ENCODE measurements around the gene MYCBP2. TPM values are rescaled to one million over a fixed set of nuclear protein-coding genes. Genes with fewer than 3 reads are reported as not detected.
A peak's percentile ranks its signal among the peaks of the same experiment; 100 is the strongest.
"Not testable (repeated sequence)": the region's sequence is repeated elsewhere in the genome, so short reads cannot be mapped to it uniquely, and the experiment has no call there.

The MYCBP2 gene
- total RNA-seq, 1 donor from 2014 or later, result 43.7 TPM

DNA sequence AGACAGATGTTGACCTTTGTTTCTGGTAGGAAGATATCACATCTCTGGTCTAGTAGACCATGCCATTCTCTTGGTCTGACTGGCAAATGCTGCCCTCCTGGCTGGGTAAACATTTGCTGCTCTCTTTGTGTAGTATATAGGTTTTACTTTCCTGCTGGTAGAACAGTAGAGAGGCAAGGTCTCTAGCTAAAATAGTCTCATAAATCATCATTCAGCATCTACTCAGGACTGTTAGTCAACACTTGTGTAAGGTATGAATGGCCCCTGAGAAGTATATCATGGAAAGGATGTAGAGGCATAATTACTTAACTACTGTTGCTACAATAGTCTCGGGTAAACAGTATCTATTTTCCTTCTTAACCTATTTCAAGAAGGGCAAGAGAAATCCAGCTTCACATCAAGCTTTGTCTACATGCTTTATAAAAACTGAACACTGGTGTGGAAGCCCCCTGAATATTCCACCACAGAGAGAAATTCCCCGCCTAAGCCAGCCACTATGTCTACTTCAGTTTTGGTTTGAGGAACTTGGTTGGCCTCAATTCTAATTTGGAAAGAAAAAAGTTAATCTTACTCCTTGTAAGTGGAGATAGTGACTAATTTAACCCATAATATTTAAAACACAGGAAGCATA is 18.4 kb upstream of the MYCBP2 start:
- intact Hi-C loops (cut with DNase I), result no loop called here
- ATAC-seq (ENCODE audit: poor library complexity) (no peak), DNase-seq (no peak)

GRCh38 chr13:77343841-77344240 is 16.9 kb upstream of the MYCBP2 start:
- ATAC-seq (ENCODE audit: poor library complexity) (no peak), DNase-seq (no peak)
- intact Hi-C loops (cut with DNase I), result no loop called here

DNA sequence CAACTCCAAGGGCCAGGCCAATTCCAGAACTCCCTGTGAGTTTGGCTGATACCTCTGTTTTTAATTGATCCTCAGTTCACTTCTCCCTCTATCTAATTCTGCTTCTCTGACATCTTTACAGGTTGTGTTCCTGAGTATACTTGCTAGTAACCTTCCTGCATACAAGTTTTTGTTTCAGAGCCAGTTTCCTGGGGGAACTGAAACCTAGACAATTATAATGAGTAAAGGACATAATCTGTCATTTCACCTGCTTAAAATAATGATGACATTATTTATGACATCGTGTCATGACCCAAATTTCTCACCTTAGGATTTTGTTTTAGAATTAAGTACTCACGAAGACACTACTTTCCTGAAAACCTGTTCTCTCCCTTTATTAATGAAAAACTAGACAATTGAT is 12.5 kb upstream of the MYCBP2 start:
- DNase-seq, result no peak
- no peak for ATAC-seq (ENCODE audit: poor library complexity)
- intact Hi-C loops (cut with DNase I), result no loop called here

- peak; percentile 56 for ATAC-seq (ENCODE audit: poor library complexity)
- no peak for DNase-seq
- intact Hi-C loops (cut with DNase I), result no loop called here
Observed at GRCh38 chr13:77338961-77339401, 12.1 kb upstream of the MYCBP2 start.

DNA sequence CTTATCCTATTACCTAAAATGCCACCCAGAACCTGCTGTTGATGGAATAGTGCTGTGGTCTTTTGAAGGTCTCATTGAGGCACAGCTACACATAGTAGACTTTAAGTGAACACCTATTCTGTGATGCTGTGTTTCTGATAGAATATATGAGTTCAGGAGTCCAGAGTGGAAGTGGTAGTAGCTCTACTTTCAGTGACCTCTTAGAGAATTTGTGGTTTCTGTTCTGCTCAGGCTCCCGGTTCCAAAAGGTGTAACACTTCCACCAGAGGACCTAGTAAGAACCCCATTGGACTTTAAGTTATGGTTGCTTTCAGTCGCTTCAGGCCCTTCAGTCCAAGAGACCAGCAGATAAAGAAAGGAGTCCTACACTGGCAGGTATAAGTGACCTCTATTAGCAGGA is 11.4 kb upstream of the MYCBP2 start:
- ATAC-seq (ENCODE audit: poor library complexity) (no peak), DNase-seq (no peak)
- intact Hi-C loops (cut with DNase I), result no loop called here

DNA sequence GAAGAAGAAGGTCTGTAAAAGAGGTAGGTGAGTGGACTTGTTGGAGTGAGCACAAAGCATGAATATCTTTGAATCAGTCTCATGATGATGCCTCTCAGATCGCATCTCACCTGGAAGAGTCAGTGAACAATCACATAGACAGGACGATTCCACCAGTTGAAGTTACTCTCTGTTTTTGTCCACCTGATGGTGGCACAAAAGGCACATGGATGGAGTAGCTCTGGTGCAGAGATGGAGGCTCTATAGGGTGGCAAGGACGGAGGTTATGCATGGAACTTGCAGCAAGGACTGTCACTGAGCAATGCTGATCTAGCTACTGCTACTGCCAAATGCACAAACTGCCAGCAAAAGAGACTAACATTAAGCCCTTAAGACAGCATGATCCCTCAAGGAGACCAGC is 10.3 kb upstream of the MYCBP2 start:
- DNase-seq (no peak), ATAC-seq (ENCODE audit: poor library complexity) (no peak)
- intact Hi-C loops (cut with DNase I), result no loop called here

DNA sequence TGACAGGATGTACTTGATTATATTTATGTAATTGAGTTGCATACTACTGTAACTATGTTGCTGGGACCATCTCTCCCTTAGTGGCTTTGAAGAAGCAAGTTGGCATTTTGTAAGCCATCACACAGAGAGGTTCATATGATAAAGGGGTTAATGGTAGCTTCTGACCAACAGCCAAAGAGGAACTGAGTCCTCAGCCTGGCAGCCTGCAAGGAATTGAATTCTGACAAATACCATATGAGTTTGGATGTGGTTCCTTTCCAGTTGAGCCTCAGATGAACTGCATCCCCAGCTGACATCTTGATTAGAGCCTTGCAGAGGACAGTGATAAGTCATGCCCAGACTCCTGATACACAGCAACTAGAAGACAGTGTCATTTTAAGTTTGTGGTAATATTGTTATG is 8.6 kb upstream of the MYCBP2 start:
- intact Hi-C loops (cut with DNase I), result no loop called here
- ATAC-seq (ENCODE audit: poor library complexity) (no peak), DNase-seq (no peak)

DNA sequence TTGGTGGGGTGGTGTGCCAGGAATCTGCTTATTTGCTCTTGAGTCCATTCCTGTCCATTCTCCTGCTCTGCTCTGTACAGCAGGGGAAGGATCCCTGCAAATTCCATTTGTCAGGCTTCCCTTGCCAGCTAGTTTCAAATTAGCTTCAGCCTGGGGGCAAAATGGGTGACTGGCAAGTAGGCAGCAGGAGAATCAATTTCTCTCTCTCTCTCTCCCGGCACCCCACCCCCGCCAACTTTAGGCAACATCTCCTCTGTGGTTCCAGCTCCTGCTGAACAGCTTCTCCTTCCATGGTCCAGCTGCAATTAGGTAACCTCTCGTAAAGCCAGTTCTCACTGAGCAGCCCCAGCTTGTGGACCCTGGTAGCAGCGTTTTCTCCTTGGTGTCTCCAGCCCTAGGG is 6.7 kb upstream of the MYCBP2 start:
- intact Hi-C loops (cut with DNase I), result no loop called here
- ATAC-seq (ENCODE audit: poor library complexity) (no peak), DNase-seq (no peak)

DNA sequence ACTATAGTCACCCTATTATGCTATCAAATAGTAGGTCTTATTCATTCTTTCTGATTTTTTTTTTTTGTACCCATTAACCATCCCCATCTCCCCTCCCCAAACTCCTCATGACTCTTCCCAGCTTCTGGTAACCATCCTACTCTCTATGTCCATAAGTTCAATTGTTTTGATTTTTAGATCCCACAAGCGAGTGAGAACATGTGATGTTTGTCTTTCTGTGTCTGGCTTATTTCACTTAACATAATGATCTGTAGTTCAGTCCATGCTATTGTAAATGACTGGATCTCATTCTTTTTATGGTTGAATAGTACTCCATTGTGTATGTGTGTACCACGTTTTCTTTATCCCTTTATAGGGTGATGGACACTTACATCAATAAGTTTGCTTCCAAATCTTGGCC is 4.5 kb upstream of the MYCBP2 start:
- no peak for DNase-seq
- no peak for ATAC-seq (ENCODE audit: poor library complexity)
- intact Hi-C loops (cut with DNase I), result no loop called here

DNA sequence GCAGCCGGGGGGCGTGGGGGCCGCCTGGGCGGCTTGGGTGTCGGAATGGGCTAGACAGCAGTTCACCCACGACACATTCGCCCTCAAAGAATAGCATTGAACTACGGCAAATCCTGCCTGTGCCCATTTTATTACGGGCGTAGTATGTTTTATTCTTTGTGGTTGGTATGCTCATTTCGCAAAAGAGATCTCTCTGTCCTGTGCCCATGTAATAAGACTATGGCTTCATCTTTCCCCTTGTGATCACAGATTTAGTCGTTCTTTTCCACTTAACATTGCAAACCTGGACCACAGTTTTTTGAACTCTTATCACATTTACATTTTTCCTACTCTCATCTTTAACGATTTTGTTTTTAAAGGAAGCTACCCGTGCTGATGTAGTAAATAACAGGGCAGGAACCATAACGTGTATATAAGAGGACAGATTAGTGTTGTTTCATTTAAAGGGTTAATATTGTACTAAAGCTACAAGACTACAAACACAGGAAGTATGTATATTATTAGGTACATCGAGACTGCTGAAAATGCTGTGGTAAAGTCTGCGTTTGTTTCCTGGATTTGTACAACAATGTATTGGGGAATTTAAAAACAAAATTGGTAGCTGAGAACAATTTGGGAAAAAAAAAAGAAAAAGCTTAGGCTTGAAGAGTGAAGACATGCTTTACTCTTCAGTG is 3.2 kb upstream of the MYCBP2 start:
- no peak for DNase-seq
- ATAC-seq (ENCODE audit: poor library complexity), result peak; percentile 1
- intact Hi-C loops (cut with DNase I), result no loop called here

- intact Hi-C loops (cut with DNase I), result no loop called here
- DNase-seq, result peak; percentile 92
- peak; percentile 86 for ATAC-seq (ENCODE audit: poor library complexity)
Observed at GRCh38 chr13:77329133-77329910, 2.4 kb upstream of the MYCBP2 start.

- DNase-seq (no peak), ATAC-seq (ENCODE audit: poor library complexity) (no peak)
- intact Hi-C loops (cut with DNase I), result no loop called here
Observed at GRCh38 chr13:77328819-77329132, 1.9 kb upstream of the MYCBP2 start.

DNA sequence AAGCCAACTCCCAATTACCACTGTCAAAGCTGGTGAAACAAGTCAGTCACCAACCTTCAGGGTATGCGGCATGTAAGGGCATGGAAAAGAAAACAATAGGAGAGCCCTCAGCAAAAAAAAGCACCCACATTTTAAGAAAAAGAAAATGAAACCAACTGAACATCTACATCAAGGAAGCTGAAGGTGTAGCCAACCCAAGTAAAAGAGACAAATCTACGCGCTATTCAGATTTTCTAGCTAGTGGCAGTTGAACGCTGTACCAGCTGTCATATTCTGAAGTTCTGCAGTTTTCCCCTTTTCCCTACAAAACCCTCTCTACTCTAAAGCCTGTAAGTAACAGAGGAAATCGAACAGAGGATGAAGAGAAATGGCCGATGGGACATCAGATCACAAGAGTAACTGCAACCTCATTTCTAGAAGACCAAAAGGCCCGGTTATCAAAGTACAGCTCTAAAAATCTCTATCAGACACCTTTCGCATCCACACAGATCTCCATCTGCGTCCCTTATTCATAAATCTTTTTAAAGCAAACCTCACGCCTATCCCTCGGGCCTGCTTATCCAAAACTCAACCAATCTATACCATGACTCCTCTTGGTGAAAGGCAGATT is 1.4 kb downstream of the MYCBP2 start:
- ATAC-seq (ENCODE audit: poor library complexity) (no peak), DNase-seq (no peak)
- intact Hi-C loops (cut with DNase I), result no loop called here

- DNase-seq (no peak), ATAC-seq (ENCODE audit: poor library complexity) (no peak)
- intact Hi-C loops (cut with DNase I), result no loop called here
Observed at GRCh38 chr13:77323858-77324257, 3.0 kb downstream of the MYCBP2 start.

DNA sequence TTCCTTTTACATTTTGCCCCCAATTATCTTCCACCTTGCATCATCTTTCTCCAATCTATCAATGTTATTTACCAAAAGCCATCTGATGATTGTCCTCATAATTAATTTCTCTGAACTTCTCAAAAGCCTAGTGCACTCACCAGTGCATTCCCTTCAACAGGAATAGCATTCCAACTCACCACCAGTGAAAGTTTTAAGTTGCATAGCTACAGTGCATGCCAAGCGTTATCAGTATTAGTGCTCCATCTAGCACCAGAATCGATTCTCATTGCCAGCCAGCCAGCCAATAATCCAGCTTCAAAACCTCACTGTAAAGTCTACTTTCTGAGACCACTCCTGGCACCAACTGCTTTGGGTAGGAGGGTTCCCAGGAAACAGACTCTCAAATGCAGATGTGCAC is 7.4 kb downstream of the MYCBP2 start:
- intact Hi-C loops (cut with DNase I), result no loop called here
- DNase-seq, result no peak
- ATAC-seq (ENCODE audit: poor library complexity), result no peak

- ATAC-seq (ENCODE audit: poor library complexity), result no peak
- intact Hi-C loops (cut with DNase I), result no loop called here
Observed at GRCh38 chr13:77318741-77319140, 8.2 kb downstream of the MYCBP2 start.

DNA sequence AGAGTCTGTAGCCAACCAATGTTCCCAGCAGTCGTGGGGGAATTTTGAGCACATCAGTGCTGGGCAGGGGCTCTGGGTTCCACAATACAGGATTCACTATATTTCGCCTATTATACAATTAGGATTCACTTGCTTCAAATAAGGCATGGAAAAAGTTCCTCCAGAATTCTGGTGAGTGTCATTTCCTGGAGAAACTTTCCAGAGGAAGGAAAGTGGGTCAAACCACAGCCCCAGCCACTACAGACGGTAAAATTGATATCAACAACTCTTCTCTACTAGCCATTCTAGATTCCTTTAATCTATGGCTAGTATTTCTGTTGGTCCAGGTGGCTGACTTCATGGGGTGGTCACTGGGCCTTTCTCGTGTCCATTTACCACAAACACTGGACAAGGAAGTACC is 10.5 kb downstream of the MYCBP2 start:
- intact Hi-C loops (cut with DNase I), result no loop called here
- DNase-seq (no peak), ATAC-seq (ENCODE audit: poor library complexity) (peak; percentile 19)

More at GRCh38 chr13:77318741-77319140, 8.2 kb downstream of the MYCBP2 start:
- no peak for DNase-seq

GRCh38 chr13:77315509-77315908 is 11.4 kb downstream of the MYCBP2 start:
- not testable (repeated sequence) for DNase-seq

GRCh38 chr13:77313923-77314322 is 13.0 kb downstream of the MYCBP2 start:
- ATAC-seq (ENCODE audit: poor library complexity), result no peak
- intact Hi-C loops (cut with DNase I), result no loop called here
- no peak for DNase-seq

More at GRCh38 chr13:77315509-77315908, 11.4 kb downstream of the MYCBP2 start:
- intact Hi-C loops (cut with DNase I); ATAC-seq (ENCODE audit: poor library complexity): not testable (repeated sequence)

GRCh38 chr13:77312311-77312710 is 14.6 kb downstream of the MYCBP2 start:
- intact Hi-C loops (cut with DNase I), result no loop called here
- DNase-seq, result no peak
- no peak for ATAC-seq (ENCODE audit: poor library complexity)
